H1 (cell line): ENCODE results near the gene HIC1. TPM values are rescaled to one million over a fixed set of nuclear protein-coding genes. Genes with fewer than 3 reads are reported as not detected.

Experiments
- CTCF ChIA-PET: fragments of 300-600 bp; sonication (Branson Sonifier 250); formaldehyde crosslinking; loops from one replicate; lab custom pipeline; 2021; ENCODE audit not compliant: partially characterized antibody; lab: Charles Lee
- POLR2A ChIA-PET: fragments of 300-600 bp; sonication (Branson Sonifier 250); formaldehyde crosslinking; loops from one replicate; lab custom pipeline; 2021; ENCODE audit warnings: inconsistent platforms; ENCODE audit not compliant: partially characterized antibody; lab: Charles Lee
- DNase-seq, 2 experiments: peaks; one replicate each; pipeline versions ENCODE4 v3.0.0 to v3.0.0-alpha.2; 2010 to 2022; ENCODE audit warnings: low spot score in 2 of 2, low read depth in 1 of 2, mixed read lengths in 1 of 2
- FAIRE-seq: peaks from 2 replicates; lab custom pipeline; 2011; peaks lifted over from hg19 to GRCh38; lab: Jason Lieb, UNC
- H2AFZ ChIP-seq: 2 replicates; pipeline ENCODE4 v1.8.1; 2012; ENCODE audit warnings: low read length, inconsistent platforms
- H2AK5ac ChIP-seq: 2 replicates; pipeline ENCODE4 v1.6.1; 2013; ENCODE audit warnings: low read depth, low read length
- H2BK120ac ChIP-seq: replicated peaks from 2 replicates; pipeline ENCODE3; 2013; ENCODE audit warnings: low read depth, low read length, inconsistent platforms
- H2BK12ac ChIP-seq: 2 replicates; pipeline ENCODE4 v1.6.1; 2013; ENCODE audit warnings: low read depth, low read length
- H2BK15ac ChIP-seq: 2 replicates; pipeline ENCODE4 v1.6.1; 2013; ENCODE audit warnings: low read length
- H2BK20ac ChIP-seq: 2 replicates; pipeline ENCODE4 v1.6.1; 2013; ENCODE audit warnings: low read length
- H2BK5ac ChIP-seq: 2 replicates; pipeline ENCODE4 v1.6.1; 2013; ENCODE audit warnings: low read depth, low read length
- H3K14ac ChIP-seq: 2 replicates; pipeline ENCODE4 v1.6.1; 2013; ENCODE audit warnings: inconsistent platforms; ENCODE audit not compliant: insufficient read length
- H3K18ac ChIP-seq: 2 replicates; pipeline ENCODE4 v1.6.1; 2013; ENCODE audit warnings: low read length; ENCODE audit errors: extremely low read depth
- H3K23ac ChIP-seq: 2 replicates; pipeline ENCODE4 v1.6.1; 2013; ENCODE audit warnings: inconsistent platforms; ENCODE audit not compliant: insufficient read length
- H3K23me2 ChIP-seq: 2 replicates; pipeline ENCODE4 v1.6.1; 2013; ENCODE audit warnings: low read depth, low read length
- H3K27ac ChIP-seq: 2 replicates; pipeline ENCODE4 v1.6.1; 2011; ENCODE audit warnings: low read depth, low read length, inconsistent platforms
- H3K27me3 ChIP-seq, 4 experiments: replicated peaks in 1 of 4; 1 replicate in 1 of 4; 2 replicates in 3 of 4; pipeline versions ENCODE4 v1.6.1 to v1.8.1; 2011 to 2013; ENCODE audit warnings: low read length in 3 of 4, mild to moderate bottlenecking in 3 of 4, inconsistent platforms in 2 of 4, mixed read lengths in 2 of 4, moderate library complexity in 1 of 4; ENCODE audit not compliant: control insufficient read depth in 3 of 4, insufficient read depth in 3 of 4; ENCODE audit errors: extremely low read depth in 1 of 4
- H3K36me3 ChIP-seq, 4 experiments: 2 replicates each; pipeline versions ENCODE4 v1.6.1 to v1.8.1; 2011 to 2013; ENCODE audit warnings: mild to moderate bottlenecking in 4 of 4, low read length in 3 of 4, moderate library complexity in 2 of 4, control low read depth in 1 of 4, inconsistent platforms in 1 of 4; ENCODE audit not compliant: insufficient read depth in 4 of 4, control insufficient read depth in 2 of 4
- H3K4ac ChIP-seq: replicated peaks from 2 replicates; pipeline ENCODE3; 2013; ENCODE audit warnings: low read length, low read depth, mixed read lengths, inconsistent platforms; ENCODE audit not compliant: insufficient read length
- H3K4me1 ChIP-seq, 4 experiments: replicated peaks in 1 of 4; 1 replicate in 1 of 4; 2 replicates in 3 of 4; pipeline versions ENCODE4 v1.6.1 to v1.8.1; 2011 to 2013; ENCODE audit warnings: low read length in 3 of 4, inconsistent platforms in 2 of 4, mixed read lengths in 1 of 4; ENCODE audit not compliant: insufficient read depth in 4 of 4, control insufficient read depth in 3 of 4
- H3K4me2 ChIP-seq, 2 experiments: 2 replicates each; pipeline versions ENCODE4 v1.6.1 to v1.8.1; 2011 to 2013; ENCODE audit warnings: low read depth in 2 of 2, low read length in 2 of 2, control low read depth in 1 of 2, inconsistent platforms in 1 of 2, mild to moderate bottlenecking in 1 of 2; ENCODE audit not compliant: insufficient read depth in 1 of 2
- H3K4me3 ChIP-seq, 4 experiments: fragments of 200-600, 300-600 bp in 1 of 4; sonication (generic), shearing (Covaris generic), sonication (Bioruptor Twin) in 1 of 4; 2 replicates each; pipeline versions ENCODE4 v1.5.1 to v1.8.1; 2011 to 2016; ENCODE audit warnings: low read length in 4 of 4, low read depth in 3 of 4, control low read depth in 2 of 4, inconsistent platforms in 2 of 4, mild to moderate bottlenecking in 2 of 4, mixed read lengths in 1 of 4, moderate library complexity in 1 of 4; ENCODE audit not compliant: insufficient read depth in 2 of 4; ENCODE audit errors: extremely low read depth in 1 of 4
- H3K56ac ChIP-seq: replicated peaks from 2 replicates; pipeline ENCODE3; 2013; ENCODE audit warnings: low read depth, mild to moderate bottlenecking, mixed read lengths, low read length, inconsistent platforms; ENCODE audit not compliant: insufficient read length
- H3K79me1 ChIP-seq: 2 replicates; pipeline ENCODE4 v1.6.1; 2013; ENCODE audit warnings: low read depth, low read length, control low read depth
- H3K79me2 ChIP-seq, 2 experiments: 2 replicates each; pipeline versions ENCODE4 v1.6.1 to v1.8.1; 2012 to 2013; ENCODE audit warnings: low read length in 2 of 2, mild to moderate bottlenecking in 2 of 2, inconsistent platforms in 1 of 2; ENCODE audit not compliant: insufficient read depth in 2 of 2, control insufficient read depth in 1 of 2
- H3K9ac ChIP-seq, 4 experiments: replicated peaks in 1 of 4; 1 replicate in 1 of 4; 2 replicates in 3 of 4; pipeline versions ENCODE4 v1.6.1 to v1.8.1; 2011 to 2013; ENCODE audit warnings: low read depth in 3 of 4, low read length in 3 of 4, control low read depth in 2 of 4, mild to moderate bottlenecking in 2 of 4, moderate library complexity in 2 of 4, inconsistent platforms in 1 of 4; ENCODE audit errors: extremely low read depth in 1 of 4
- H3K9me3 ChIP-seq, 2 experiments: 2 replicates each; pipeline versions ENCODE4 v1.6.1 to v1.8.1; 2012 to 2013; ENCODE audit warnings: mild to moderate bottlenecking in 2 of 2, moderate library complexity in 2 of 2, control low read depth in 1 of 2, inconsistent platforms in 1 of 2, low read depth in 1 of 2, low read length in 1 of 2, mixed read lengths in 1 of 2; ENCODE audit not compliant: insufficient read depth in 2 of 2
- H4K20me1 ChIP-seq, 2 experiments: replicated peaks in 1 of 2; 2 replicates each; pipeline versions ENCODE3 to v1.8.1; 2011 to 2013; ENCODE audit warnings: inconsistent platforms in 2 of 2, low read length in 2 of 2, mild to moderate bottlenecking in 1 of 2; ENCODE audit not compliant: insufficient read depth in 2 of 2, control insufficient read depth in 1 of 2
- H4K5ac ChIP-seq: 2 replicates; pipeline ENCODE4 v1.6.1; 2013; ENCODE audit warnings: low read length, low read depth, mixed read lengths, inconsistent platforms; ENCODE audit not compliant: insufficient read length
- H4K8ac ChIP-seq: 2 replicates; pipeline ENCODE4 v1.8.0; 2013; ENCODE audit warnings: mild to moderate bottlenecking, moderate library complexity, low read length, inconsistent platforms; ENCODE audit not compliant: insufficient read depth; ENCODE audit errors: extremely low read depth
- H4K91ac ChIP-seq: replicated peaks from 2 replicates; pipeline ENCODE3; 2013; ENCODE audit warnings: low read length, mixed read lengths, inconsistent platforms; ENCODE audit not compliant: insufficient read length
- EZH2 ChIP-seq: fragments of 200-600 bp; sonication (generic); IDR thresholded peaks from 2 replicates; pipeline ENCODE4 v1.7.1; 2012; ENCODE audit warnings: low read depth, mild to moderate bottlenecking, moderate library complexity, low read length, inconsistent platforms; ENCODE audit not compliant: severe bottlenecking
- NRF1 ChIP-seq: IDR thresholded peaks from 2 replicates; pipeline ENCODE4 v1.6.1; 2011; ENCODE audit warnings: mild to moderate bottlenecking, low read depth, low read length, improper control_type of control experiment
- POLR2A ChIP-seq, 2 experiments: IDR thresholded peaks; 1 replicate in 1 of 2; 2 replicates in 1 of 2; pipeline ENCODE4 v1.6.1; 2011; ENCODE audit warnings: low read depth in 2 of 2, low read length in 2 of 2, mild to moderate bottlenecking in 2 of 2; ENCODE audit errors: control extremely low read depth in 1 of 2
- RXRA ChIP-seq: IDR thresholded peaks from 2 replicates; pipeline ENCODE4 v1.6.1; 2011; ENCODE audit warnings: low read depth, mild to moderate bottlenecking, low read length, moderate library complexity; ENCODE audit not compliant: insufficient read depth
- TAF7 ChIP-seq: optimal IDR thresholded peaks from 2 replicates; pipeline ENCODE3; 2011; ENCODE audit warnings: low read depth, mild to moderate bottlenecking, inconsistent platforms, low read length, moderate library complexity, borderline replicate concordance
- YY1 ChIP-seq: IDR thresholded peaks from 2 replicates; pipeline ENCODE4 v1.6.1; 2011; ENCODE audit warnings: low read depth, mild to moderate bottlenecking, low read length
- WGBS, 2 experiments: shearing (Covaris generic) in 1 of 2; methylation state at CpG; one replicate each; pipeline versions ENCODE4 v1.1.6 to v1.1.7; 2013 to 2015; ENCODE audit warnings: low lambda C conversion rate in 2 of 2, mixed read lengths in 2 of 2, inconsistent platforms in 1 of 2, low coverage in 1 of 2, missing lambda C conversion rate in 1 of 2; ENCODE audit not compliant: insufficient replicate concordance in 2 of 2, insufficient coverage in 1 of 2, insufficient read length in 1 of 2; ENCODE audit errors: extremely low coverage in 1 of 2, missing lambda C conversion rate in 1 of 2; 5-methylcytosine and 5-hydroxymethylcytosine counted together
- polyA plus RNA-seq, 7 experiments: library from polyadenylated mRNA; depleted of rRNA in 3 of 7; stranded (reverse) in 5 of 7; unstranded in 2 of 7; fragments of >200 nt in 5 of 7; fragments of 200-250 nt in 2 of 7; gene quantifications; 1 replicate in 5 of 7; 2 replicates in 1 of 7; 4 replicates in 1 of 7; pipeline versions ENCODE4 v1.2.1 to v1.2.3, GENCODE V29; 2011 to 2013; ENCODE audit warnings: missing spikeins in 2 of 7, mixed read lengths in 2 of 7
- total RNA-seq: library from RNA; stranded (reverse); fragmentation: NEBNext Ultra II Directional; extraction: Animal tissue kit (Norgen Biotek cat#: 25700); gene quantifications from 2 replicates; pipeline ENCODE4 v1.2.1, GENCODE V29; 2021
- TF ChIP-seq, protein P1 (sequence below), 3 experiments: IDR thresholded peaks; 1 replicate in 2 of 3; 2 replicates in 1 of 3; pipeline versions ENCODE4 v1.5.1 to v1.6.1; 2011; ENCODE audit warnings: low read length in 3 of 3, mild to moderate bottlenecking in 3 of 3, inconsistent platforms in 2 of 3, low read depth in 1 of 3, moderate library complexity in 1 of 3; ENCODE audit not compliant: insufficient read depth in 1 of 3; ENCODE audit errors: control extremely low read depth in 1 of 3

Gene HIC1
- total and polyA plus RNA-seq, 2 of the 8 experiments (the other 6 are each of a cell fraction or from before 2014, with no cell fraction given), result 0.06 to 0.09 TPM

DNA sequence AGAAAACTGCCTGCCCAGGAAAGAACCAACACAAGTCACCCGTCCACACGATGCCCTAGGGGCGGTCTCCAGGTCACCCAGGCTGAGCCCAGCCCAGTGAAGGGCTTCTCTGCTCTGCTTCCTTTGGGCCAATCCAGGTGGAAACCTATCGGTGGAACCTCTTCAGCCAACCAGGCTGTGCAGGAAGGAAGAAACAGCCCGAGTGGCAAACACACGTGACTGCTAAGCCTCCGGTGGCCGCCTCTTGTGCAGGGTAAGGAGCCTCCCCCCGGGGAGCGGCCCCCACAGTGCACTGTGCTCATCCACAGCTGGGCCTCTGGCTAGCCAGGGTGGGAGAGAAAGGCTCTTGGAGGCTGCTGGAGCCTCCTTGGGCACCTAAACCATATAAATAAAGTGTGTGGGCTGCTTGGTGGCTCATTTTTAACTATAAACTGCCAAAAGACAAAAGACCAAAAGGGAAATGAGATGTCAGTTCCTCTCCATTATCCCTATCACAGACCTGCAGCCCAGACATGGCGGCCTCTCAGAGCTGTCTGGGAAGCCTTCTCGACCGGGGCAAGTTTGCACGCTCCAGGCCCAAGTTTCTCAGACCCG, 32.2 kb upstream of the HIC1 start:
- Histone ChIP-seq H3K4me2 (peak overlapping the region in 1 of 2 experiments; percentile 64; a peak in 1 of 4 replicates), H3K56ac (no peak overlapping the region), H3K23ac (no peak overlapping the region), H4K20me1 (peaks cover 0 to 5% of the 10 kb centered on the region in 2 experiments), H3K36me3 (peaks cover 0 to 6% (median 0%) of the 10 kb centered on the region in 4 experiments; a peak in 1 of 8 replicates), H2BK120ac (no peak overlapping the region), H2BK20ac (no peak overlapping the region), H4K91ac (no peak overlapping the region), H3K4me1 (peaks cover 0 to 17% (median 6%) of the 10 kb centered on the region in 4 experiments; a peak in 6 of 7 replicates), H3K27me3 (peaks cover 52 to 89% (median 81%) of the 10 kb centered on the region in 4 experiments), H3K27ac (no peak overlapping the region), H3K79me2 (no peaks in the 10 kb centered on the region), H3K4ac (no peak overlapping the region), H4K8ac (no peak overlapping the region), H3K79me1 (no peaks in the 10 kb centered on the region), H3K4me3 (no peak overlapping the region), H3K14ac (no peak overlapping the region), H3K23me2 (peaks cover 10% of the 10 kb centered on the region; the same call in 1 of the 2 replicates), H2AFZ (no peak overlapping the region), H2BK12ac (no peak overlapping the region), H3K9me3 (no peaks in the 10 kb centered on the region), H2BK5ac (no peak overlapping the region), H4K5ac (no peak overlapping the region), H2AK5ac (no peak overlapping the region), H3K18ac (no peak overlapping the region), H2BK15ac (no peak overlapping the region), H3K9ac (no peak overlapping the region)
- DNase-seq, result no peak
- POLR2A ChIA-PET, result no interaction called here
- WGBS, 2 experiments, result 89% methylated on average over 15 of the region's 15 CpGs; no CpG with 5 or more reads in 1 of the 2 experiments
- no peak for FAIRE-seq
- CTCF ChIA-PET, result interaction anchor here (0.9 to 1.3 kb wide), 2 partner anchors 12 to 141 kb away, joined by 3 read pairs; no protein-coding TSS in a partner anchor
- no peak for TF ChIP-seq NRF1
- TF ChIP-seq TAF7, result no peak
- TF ChIP-seq YY1, result no peak
- TF ChIP-seq, protein P1, sequence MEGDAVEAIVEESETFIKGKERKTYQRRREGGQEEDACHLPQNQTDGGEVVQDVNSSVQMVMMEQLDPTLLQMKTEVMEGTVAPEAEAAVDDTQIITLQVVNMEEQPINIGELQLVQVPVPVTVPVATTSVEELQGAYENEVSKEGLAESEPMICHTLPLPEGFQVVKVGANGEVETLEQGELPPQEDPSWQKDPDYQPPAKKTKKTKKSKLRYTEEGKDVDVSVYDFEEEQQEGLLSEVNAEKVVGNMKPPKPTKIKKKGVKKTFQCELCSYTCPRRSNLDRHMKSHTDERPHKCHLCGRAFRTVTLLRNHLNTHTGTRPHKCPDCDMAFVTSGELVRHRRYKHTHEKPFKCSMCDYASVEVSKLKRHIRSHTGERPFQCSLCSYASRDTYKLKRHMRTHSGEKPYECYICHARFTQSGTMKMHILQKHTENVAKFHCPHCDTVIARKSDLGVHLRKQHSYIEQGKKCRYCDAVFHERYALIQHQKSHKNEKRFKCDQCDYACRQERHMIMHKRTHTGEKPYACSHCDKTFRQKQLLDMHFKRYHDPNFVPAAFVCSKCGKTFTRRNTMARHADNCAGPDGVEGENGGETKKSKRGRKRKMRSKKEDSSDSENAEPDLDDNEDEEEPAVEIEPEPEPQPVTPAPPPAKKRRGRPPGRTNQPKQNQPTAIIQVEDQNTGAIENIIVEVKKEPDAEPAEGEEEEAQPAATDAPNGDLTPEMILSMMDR (IDR thresholded peaks at IDR 0.05; ENCODE audit: control extremely low read depth in 1 of 3, insufficient read depth in 1 of 3, low read depth in 1 of 3, low read length in 3 of 3), result no peak
- no peak for TF ChIP-seq RXRA
- TF ChIP-seq EZH2, result peak; percentile 29
- TF ChIP-seq POLR2A (IDR thresholded peaks at IDR 0.05; ENCODE audit: control extremely low read depth in 1 of 2, low read depth in 2 of 2, low read length in 2 of 2), result no peak
